GM18861 (cell line): ENCODE results near the gene DUSP22.
"Not testable (repeated sequence)": the region's sequence is repeated elsewhere in the genome, so short reads cannot be mapped to it uniquely, and the experiment has no call there.

Experiments used
- ATAC-seq: cut with Tn5 transposase; IDR thresholded peaks from one replicate; pipeline ENCODE4 v1.9.1; 2021; ENCODE audit not compliant: unreplicated experiment

The DUSP22 gene

DNA sequence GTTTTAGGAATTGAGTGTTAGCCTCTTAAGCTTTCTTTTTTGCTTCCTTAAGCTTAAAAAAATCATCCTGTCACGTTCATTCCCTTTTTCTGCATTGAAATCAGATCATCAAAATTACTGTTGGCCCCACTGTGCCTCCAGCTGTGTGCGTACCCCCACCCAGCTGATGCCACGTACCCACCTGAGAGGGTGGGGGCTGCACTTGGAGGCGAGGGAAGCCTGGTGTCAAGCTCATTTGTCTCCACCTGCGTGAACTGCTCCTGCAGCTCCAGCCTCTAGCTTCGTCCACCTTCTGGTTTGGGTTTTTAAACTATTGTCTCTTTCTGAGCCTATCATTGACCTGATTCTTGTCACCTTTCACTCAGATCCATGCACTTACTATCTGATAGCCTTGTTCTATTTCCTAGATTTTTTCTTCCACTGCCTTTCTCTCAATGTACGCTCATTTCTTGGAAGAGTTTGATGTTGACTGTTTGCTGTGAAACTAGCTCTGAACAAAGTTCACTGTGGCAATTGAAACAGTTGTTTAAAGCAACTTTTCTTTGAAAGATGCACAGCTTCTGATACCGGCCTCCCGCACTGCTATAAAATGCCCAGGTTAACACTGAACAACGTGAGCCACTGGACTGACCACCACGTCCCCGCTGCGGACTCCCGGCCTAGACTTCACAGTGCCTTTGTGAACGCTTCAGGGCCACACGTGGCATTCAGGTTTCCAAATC lies 69.3 kb downstream of the DUSP22 start:
- ATAC-seq: no peak

DNA sequence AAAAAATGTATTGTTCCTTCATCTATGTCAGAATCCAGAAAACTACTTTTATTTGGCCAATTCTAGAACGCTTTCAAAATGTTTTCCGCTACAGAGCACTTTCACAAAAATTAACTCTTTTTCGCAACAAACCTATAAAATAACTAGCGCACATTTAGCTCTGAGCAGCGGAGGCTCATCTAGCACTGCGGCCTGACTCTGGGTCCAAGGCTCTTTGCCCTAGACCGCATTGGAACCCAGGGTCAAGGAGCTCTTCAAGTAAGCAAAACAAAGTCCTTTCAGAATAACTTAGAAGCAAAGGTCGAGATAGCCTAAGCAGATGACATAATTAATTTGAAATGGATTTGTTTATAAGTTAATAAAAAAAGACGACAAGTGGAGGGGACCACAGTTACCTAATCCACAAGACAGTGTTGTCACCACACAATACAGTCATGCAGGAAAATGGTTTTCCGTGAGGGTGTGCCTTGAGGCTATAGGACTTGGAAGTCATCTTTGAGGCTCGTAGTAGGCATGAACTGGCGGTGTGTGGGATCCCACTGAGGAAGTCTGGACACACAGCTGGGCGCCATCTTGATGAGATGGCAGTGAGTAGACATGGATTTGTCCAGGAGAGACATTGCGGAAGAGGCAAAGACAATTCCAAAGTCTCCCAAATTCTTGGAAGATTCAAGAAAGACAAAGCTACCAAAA lies 70.1 kb downstream of the DUSP22 start:
- ATAC-seq: no peak

DNA sequence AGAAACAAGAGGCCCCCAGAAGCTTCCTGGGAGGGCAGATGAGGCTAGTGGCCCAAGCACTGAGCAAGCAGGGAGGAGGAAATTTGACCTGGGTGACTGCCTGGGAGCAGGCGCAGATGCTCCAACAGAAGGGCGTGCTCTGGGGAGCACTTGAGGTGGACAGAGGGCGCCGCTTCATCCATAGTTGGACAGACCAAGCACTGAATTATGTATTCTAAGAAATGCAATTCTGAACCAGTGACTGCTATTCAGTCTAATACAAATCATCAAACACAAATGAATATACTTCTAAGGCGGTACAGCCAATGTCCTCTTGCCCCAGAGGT lies 70.6 kb downstream of the DUSP22 start:
- ATAC-seq: no peak

GRCh38 chr6:363291-363690 lies 71.0 kb downstream of the DUSP22 start:
- no peak for ATAC-seq

DNA sequence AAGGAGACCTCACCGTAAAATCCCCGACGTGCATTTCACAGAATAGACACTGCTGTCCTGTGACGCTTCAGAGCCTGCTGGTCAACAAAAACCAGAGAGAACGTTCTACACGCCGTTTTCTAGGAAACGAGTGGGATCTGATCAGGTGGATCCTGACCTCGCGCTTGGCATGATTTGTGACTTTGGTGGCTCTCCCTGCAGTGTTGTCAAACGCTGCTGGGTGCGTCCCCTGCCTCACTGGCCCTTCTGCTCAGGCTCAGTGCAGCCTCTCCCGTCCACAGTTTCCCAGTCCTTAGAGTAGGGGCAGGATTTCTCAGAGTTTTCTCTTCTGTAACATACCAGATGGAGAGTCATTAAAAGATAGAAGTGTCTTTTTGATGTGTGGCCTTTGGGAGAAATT lies 71.6 kb downstream of the DUSP22 start:
- no peak for ATAC-seq

DNA sequence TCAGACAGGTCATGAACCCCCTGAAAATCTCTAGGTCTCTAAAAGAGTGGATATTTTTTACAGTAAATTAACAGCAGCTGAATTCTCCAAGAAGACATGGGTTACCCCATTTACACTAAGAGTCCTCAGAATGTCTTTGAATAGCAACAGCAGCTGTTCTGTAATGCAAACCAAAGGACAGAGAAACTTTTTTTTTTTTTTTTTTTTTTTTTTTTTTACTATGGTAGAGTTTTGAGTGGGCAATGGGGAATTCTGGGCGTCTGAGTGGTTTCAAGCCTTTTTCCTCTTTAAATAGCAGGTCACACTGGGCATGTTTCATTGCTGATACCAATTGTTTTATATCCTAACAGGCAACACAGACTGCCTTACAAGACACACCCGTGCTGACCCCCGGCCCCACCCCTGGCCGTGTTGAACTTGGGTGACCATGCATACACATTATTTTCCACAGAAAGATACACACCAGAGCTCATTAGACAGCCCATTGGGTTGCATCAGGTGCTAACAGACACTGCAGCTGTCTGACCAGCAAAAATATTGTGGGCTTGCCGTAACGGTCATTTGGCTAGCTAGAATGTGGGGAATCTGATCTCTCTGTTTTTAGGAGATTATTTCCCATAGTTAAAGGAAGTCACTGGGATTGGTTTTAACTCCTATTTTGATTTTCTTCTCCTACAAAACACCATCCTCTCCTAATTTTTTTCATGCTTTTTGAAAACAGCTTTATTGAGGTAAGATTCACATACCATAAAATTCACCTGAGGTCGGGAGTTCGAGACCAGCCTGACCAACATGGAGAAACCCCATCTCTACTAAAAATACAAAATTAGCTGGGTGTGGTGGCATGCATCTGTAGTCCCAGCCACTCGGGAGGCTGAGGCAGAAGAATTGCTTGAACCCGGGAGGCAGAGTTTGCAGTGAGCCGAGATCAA lies 72.6 kb downstream of the DUSP22 start:
- ATAC-seq: peak; percentile 38

DNA sequence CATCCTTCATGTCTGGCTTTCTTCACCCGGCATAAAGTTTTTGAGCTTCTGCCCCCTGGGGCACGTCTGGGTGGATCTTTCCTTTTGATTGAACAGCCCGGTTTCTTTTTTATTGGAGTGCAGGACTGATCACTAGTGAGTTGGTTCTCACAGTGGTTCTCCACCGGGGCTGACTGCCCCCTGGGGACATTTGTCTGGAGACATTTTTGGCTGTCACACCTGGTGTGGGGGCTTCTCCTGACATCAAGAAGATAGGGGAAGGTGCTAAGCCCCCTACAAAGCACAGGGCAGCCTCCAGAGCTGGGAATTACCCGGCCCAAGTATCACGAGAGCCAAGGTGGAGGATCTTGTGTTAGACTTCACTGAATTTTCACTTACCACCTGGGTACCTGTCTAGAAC lies 73.5 kb downstream of the DUSP22 start:
- ATAC-seq: no peak

DNA sequence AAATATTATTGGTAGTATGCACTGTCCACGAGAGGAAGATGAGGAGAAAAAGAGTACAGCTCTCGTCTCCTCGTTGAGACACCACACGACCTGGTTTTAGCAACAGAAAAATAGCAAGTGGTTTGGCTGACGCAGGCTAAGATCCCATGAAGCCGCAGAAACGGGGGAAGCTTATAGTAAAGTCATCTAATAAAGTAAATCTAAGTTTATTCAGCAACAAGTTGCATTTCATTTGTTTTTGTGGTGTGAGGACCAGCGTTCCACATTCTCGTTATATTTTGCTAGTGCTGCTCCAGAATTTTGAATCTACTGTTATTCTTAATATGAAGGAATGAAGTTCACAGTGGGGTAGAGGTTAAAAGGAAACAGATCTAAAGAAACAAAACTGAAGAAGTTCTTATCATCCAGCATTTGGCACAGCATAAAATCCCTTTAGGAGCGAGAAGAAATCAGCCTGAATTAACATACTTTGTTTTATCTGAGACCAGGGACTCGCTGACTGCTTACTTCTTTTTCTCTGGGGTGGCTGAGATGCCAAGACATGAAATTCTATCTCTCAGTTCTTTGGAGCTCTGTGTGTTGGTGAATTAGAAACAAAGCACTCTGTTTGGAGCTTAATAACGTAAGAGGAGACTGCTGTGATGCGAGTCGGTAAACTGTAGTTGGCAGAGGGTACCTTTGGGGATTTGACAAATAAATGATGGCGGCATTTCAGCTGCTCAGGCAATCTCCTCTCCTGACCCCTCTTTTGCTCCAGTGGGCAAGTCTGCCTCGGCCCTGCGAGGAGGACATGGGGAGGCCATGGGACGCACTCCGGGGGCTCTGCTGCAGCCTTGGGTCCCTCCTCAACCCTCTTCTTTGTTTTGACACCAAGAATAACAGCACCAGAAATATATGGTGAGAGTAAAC lies 74.4 kb downstream of the DUSP22 start:
- ATAC-seq: no peak

- ATAC-seq: no peak
Observed at GRCh38 chr6:367298-367794, 75.1 kb downstream of the DUSP22 start.

GRCh38 chr6:367891-368630 lies 75.8 kb downstream of the DUSP22 start:
- ATAC-seq: no peak

DNA sequence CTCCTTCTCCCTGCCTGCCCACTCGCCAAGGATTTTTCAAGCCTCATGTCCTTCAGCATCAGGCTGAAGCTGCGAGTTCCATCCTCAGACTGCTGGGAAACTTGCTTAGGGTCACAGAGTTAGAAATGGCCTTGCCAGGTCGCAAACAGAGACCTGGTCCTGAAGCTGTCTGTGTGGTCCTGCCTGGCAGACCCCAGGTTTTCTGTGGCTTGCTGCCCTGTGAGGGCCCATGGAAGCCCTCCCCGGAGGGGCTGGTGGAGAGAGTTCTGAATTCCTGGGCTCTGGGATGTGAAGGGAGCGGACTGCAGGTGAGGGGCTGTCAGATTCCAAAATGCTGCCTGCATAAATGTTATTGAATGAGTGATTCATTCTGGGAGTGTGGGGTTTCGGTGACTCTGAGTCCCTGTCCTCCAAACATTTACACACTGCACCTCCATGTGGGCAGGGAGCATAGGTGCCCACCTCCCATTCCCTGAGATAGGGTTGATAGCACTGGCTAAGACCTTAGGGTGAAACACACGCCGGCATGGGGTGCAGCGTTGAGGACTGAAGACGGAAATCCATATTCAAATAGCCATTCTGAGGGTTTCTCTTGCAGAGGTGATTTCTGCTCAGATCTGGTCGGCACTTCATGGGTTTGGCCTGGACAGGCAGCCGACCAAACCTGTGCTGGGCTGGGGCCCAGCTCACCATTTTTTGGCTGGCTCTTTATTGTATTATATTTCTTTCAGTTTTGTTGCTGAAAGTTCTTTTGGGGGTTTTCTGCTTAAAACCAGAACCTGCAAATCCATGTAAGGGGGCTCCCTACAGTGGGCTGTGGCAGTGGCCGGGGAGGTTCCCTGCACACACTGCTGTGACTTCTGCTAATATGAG lies 77.5 kb downstream of the DUSP22 start:
- no peak for ATAC-seq

GRCh38 chr6:370555-370954 lies 78.3 kb downstream of the DUSP22 start:
- no peak for ATAC-seq

DNA sequence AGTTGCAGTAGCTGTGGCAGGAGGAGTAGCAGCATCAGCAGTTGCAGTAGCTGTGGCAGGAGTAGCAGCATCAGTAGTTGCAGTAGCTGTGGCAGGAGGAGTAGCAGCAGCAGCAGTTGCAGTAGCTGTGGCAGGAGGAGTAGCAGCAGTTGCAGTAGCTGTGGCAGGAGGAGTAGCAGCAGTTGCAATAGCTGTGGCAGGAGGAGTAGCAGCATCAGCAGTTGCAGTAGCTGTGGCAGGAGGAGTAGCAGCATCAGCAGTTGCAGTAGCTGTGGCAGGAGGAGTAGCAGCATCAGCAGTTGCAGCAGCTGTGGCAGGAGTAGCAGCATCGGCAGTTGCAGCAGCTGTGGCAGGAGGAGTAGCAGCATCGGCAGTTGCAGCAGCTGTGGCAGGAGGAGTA lies 79.6 kb downstream of the DUSP22 start:
- not testable (repeated sequence) for ATAC-seq

- no peak for ATAC-seq
Observed at GRCh38 chr6:372336-372911, 80.1 kb downstream of the DUSP22 start.

DNA sequence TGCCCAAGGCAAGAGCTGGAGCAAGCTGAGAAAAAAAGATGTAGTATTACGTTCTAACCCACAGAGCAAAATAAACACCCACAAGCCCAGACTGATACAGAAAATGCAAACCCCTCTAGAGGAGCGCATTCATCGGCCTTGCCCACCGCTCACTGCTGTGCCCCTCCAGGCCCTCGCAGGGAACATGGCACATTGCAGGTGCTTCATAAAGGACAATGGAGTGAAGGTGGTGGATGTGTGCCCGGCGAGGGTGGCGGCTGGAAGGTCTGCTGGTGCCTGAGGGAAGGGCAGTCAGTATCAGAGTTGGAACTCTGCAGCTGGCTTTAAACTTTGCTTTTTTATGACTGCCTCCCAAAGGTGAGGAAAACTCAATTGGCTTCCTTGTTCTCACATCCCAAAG lies 80.7 kb downstream of the DUSP22 start:
- ATAC-seq: no peak

DNA sequence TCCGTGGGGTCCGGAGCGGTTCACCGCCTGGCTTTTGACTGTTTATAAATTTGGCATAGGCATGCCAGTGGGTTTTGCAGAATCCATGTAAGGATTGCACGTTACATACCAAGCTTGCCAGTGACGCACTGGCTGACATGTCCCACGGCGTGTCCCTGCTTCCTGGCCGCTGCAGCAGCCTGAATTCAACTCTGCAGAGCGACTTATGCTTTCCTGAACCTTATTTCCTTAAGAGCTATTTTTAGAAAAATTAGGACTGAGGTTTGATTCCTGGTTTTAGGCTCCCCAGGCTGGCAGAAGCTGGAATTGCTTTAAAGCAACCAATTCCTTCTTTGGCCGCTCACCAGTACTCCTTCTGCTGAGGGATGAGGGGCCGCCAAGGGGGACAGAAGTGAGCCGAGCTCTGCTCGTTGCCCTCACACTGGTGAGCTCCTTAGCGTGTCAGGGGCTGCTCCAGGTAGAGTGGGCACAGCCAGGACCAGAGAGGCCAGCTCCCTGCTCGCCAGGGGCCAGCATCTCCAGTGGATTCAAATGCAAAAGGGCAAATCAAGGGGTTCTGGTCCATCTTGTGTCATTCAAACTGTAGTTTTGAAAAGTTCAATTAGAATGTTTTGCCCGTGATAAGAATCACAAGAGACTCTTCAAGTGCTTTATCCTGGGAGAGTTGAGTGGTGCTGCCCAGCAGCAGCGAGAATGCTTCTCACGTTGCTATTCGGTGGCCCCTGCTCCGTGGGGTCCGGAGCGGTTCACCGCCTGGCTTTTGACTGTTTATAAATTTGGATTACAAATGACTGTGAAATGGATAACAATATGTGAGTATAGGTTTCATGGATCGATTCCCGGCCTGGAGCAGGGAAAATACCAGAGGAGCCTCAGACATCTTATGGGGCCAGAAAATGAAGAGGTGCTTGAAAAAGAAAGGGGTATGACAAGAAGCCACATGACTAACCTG lies 81.8 kb downstream of the DUSP22 start:
- ATAC-seq: no peak

DNA sequence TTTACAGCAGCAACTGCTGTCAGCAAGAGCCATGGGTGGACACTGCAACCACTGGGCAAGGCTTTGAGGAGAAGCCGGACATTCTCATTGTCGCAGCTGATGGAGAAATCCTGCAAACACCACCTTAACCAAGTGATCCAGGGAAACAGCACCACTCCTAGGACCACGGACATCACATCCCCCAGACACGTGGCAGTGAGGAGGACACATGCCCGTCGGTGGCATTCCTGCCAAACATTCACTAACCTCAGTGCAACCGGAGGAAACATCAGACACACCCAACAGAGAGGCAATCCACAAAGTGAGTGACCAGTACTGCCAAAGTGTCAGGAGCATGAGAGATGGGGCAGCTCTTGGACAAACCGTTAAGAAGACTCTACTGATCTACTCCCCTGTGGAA lies 82.7 kb downstream of the DUSP22 start:
- no peak for ATAC-seq
